ENCODE results near the gene GLI3.

The GLI3 gene

GRCh38 chr7:42203336-42203735 is 33.7 kb downstream of the GLI3 start:
- ChIA-PET POLR2A (no interaction called here), CTCF (no interaction called here)
- TF ChIP-seq ELF4 (IDR thresholded peaks at IDR 0.05) (no peak), FOXA1 (IDR thresholded peaks at IDR 0.05) (no peak), FOXM1 (IDR thresholded peaks at IDR 0.05; ENCODE audit: borderline replicate concordance) (no peak), SP1 (IDR thresholded peaks at IDR 0.05) (no peak), SUZ12 (IDR thresholded peaks at IDR 0.05) (no peak), CTBP1 (IDR thresholded peaks at IDR 0.05; ENCODE audit: borderline replicate concordance) (no peak), NFRKB (IDR thresholded peaks at IDR 0.05) (no peak), ARNT (IDR thresholded peaks at IDR 0.05) (no peak), ZNF384 (IDR thresholded peaks at IDR 0.05) (no peak), LEF1 (IDR thresholded peaks at IDR 0.05; ENCODE audit: borderline replicate concordance) (no peak), PKNOX1 (IDR thresholded peaks at IDR 0.05) (no peak), TARDBP (IDR thresholded peaks at IDR 0.05) (no peak), BHLHE40 (IDR thresholded peaks at IDR 0.05; ENCODE audit: borderline replicate concordance) (no peak), HDGF (IDR thresholded peaks at IDR 0.05; ENCODE audit: borderline replicate concordance) (no peak)
- DNase-seq (ENCODE audit: extremely low spot score) = no peak

GRCh38 chr7:42202601-42203000 is 34.4 kb downstream of the GLI3 start:
- ChIA-PET CTCF (no interaction called here), POLR2A (no interaction called here)
- TF ChIP-seq CTBP1 (IDR thresholded peaks at IDR 0.05; ENCODE audit: borderline replicate concordance) (no peak), ARNT (IDR thresholded peaks at IDR 0.05) (no peak), PKNOX1 (IDR thresholded peaks at IDR 0.05) (no peak), FOXM1 (IDR thresholded peaks at IDR 0.05; ENCODE audit: borderline replicate concordance) (no peak), LEF1 (IDR thresholded peaks at IDR 0.05; ENCODE audit: borderline replicate concordance) (no peak)
- DNase-seq (ENCODE audit: extremely low spot score) = no peak

- ChIA-PET POLR2A (no interaction called here), CTCF (no interaction called here)
- DNase-seq (ENCODE audit: extremely low spot score) = no peak
- no peak for TF ChIP-seq SP1 (IDR thresholded peaks at IDR 0.05)
- TF ChIP-seq TARDBP (IDR thresholded peaks at IDR 0.05) = no peak
- TF ChIP-seq HDGF (IDR thresholded peaks at IDR 0.05; ENCODE audit: borderline replicate concordance) = no peak
- TF ChIP-seq FOXM1 (IDR thresholded peaks at IDR 0.05; ENCODE audit: borderline replicate concordance) = no peak
- no peak for TF ChIP-seq ARNT (IDR thresholded peaks at IDR 0.05)
- no peak for TF ChIP-seq PKNOX1 (IDR thresholded peaks at IDR 0.05)
- TF ChIP-seq LEF1 (IDR thresholded peaks at IDR 0.05; ENCODE audit: borderline replicate concordance) = no peak
- no peak for TF ChIP-seq SUZ12 (IDR thresholded peaks at IDR 0.05)
- TF ChIP-seq L3MBTL2 (conservative IDR thresholded peaks at IDR 0.05) = no peak
- TF ChIP-seq ELF4 (IDR thresholded peaks at IDR 0.05) = no peak
- TF ChIP-seq ZNF384 (IDR thresholded peaks at IDR 0.05) = no peak
- no peak for TF ChIP-seq FOXA1 (IDR thresholded peaks at IDR 0.05)
- TF ChIP-seq BHLHE40 (IDR thresholded peaks at IDR 0.05; ENCODE audit: borderline replicate concordance) = no peak
- TF ChIP-seq CTBP1 (IDR thresholded peaks at IDR 0.05; ENCODE audit: borderline replicate concordance) = no peak
- TF ChIP-seq NFRKB (IDR thresholded peaks at IDR 0.05) = no peak
- TF ChIP-seq FOXK2 (IDR thresholded peaks at IDR 0.05) = no peak
These were observed 37.9 kb downstream of the GLI3 start for GRCh38 chr7:42198974-42199668.

- no peak for TF ChIP-seq L3MBTL2 (conservative IDR thresholded peaks at IDR 0.05)
- TF ChIP-seq BHLHE40 (IDR thresholded peaks at IDR 0.05; ENCODE audit: borderline replicate concordance) = no peak
- TF ChIP-seq ARNT (IDR thresholded peaks at IDR 0.05) = no peak
- no peak for TF ChIP-seq HDGF (IDR thresholded peaks at IDR 0.05; ENCODE audit: borderline replicate concordance)
- TF ChIP-seq PKNOX1 (IDR thresholded peaks at IDR 0.05) = no peak
- no peak for TF ChIP-seq FOXM1 (IDR thresholded peaks at IDR 0.05; ENCODE audit: borderline replicate concordance)
- no peak for TF ChIP-seq ELF4 (IDR thresholded peaks at IDR 0.05)
- no peak for TF ChIP-seq SP1 (IDR thresholded peaks at IDR 0.05)
- no peak for TF ChIP-seq ZNF384 (IDR thresholded peaks at IDR 0.05)
- TF ChIP-seq NFRKB (IDR thresholded peaks at IDR 0.05) = no peak
- TF ChIP-seq LEF1 (IDR thresholded peaks at IDR 0.05; ENCODE audit: borderline replicate concordance) = no peak
- ChIA-PET CTCF (no interaction called here), POLR2A (no interaction called here)
- no peak for DNase-seq (ENCODE audit: extremely low spot score)
These were observed 38.7 kb downstream of the GLI3 start for GRCh38 chr7:42198296-42198695.

- no peak for DNase-seq (ENCODE audit: extremely low spot score)
- no peak for TF ChIP-seq FOXM1 (IDR thresholded peaks at IDR 0.05; ENCODE audit: borderline replicate concordance)
- ChIA-PET CTCF (no interaction called here), POLR2A (no interaction called here)
These were observed 39.6 kb downstream of the GLI3 start for GRCh38 chr7:42197451-42197850.

- POLR2A ChIA-PET = no interaction called here
- DNase-seq (ENCODE audit: extremely low spot score) = no peak
- CTCF ChIA-PET = no interaction called here
- TF ChIP-seq L3MBTL2 (conservative IDR thresholded peaks at IDR 0.05) (no peak), NFRKB (IDR thresholded peaks at IDR 0.05) (no peak), ARNT (IDR thresholded peaks at IDR 0.05) (no peak), SP1 (IDR thresholded peaks at IDR 0.05) (no peak), BHLHE40 (IDR thresholded peaks at IDR 0.05; ENCODE audit: borderline replicate concordance) (no peak), FOXK2 (IDR thresholded peaks at IDR 0.05) (no peak), ZNF384 (IDR thresholded peaks at IDR 0.05) (no peak), LEF1 (IDR thresholded peaks at IDR 0.05; ENCODE audit: borderline replicate concordance) (no peak), HDGF (IDR thresholded peaks at IDR 0.05; ENCODE audit: borderline replicate concordance) (no peak), ELF4 (IDR thresholded peaks at IDR 0.05) (no peak), SUZ12 (IDR thresholded peaks at IDR 0.05) (no peak)
These were observed 42.8 kb downstream of the GLI3 start for GRCh38 chr7:42194238-42194637.
